Ishikawa (cell line): ENCODE measurements around the gene FTO.

ENCODE experiments used
- CEBPB ChIP-seq: IDR thresholded peaks from 2 replicates; pipeline ENCODE4 v1.6.1; 2012
- CREB1 ChIP-seq: IDR thresholded peaks from 2 replicates; pipeline ENCODE4 v1.6.1; 2012; ENCODE audit warnings: low read depth
- EGR1 ChIP-seq: IDR thresholded peaks from 2 replicates; pipeline ENCODE4 v1.6.1; 2012
- EP300 ChIP-seq: IDR thresholded peaks from 2 replicates; pipeline ENCODE4 v1.6.1; 2012; ENCODE audit warnings: borderline replicate concordance
- FOXM1 ChIP-seq: IDR thresholded peaks from 2 replicates; pipeline ENCODE4 v1.6.1; 2012; ENCODE audit warnings: low read depth, borderline replicate concordance
- MAX ChIP-seq: IDR thresholded peaks from 2 replicates; pipeline ENCODE4 v1.6.1; 2012
- NFIC ChIP-seq: IDR thresholded peaks from 2 replicates; pipeline ENCODE4 v1.6.1; 2012
- RAD21 ChIP-seq: IDR thresholded peaks from 2 replicates; pipeline ENCODE4 v1.6.1; 2012; ENCODE audit warnings: low read depth
- REST ChIP-seq: IDR thresholded peaks from 2 replicates; pipeline ENCODE4 v1.6.1; 2012; ENCODE audit warnings: low read depth, mild to moderate bottlenecking
- TAF1 ChIP-seq: IDR thresholded peaks from 2 replicates; pipeline ENCODE4 v1.6.1; 2012; ENCODE audit warnings: low read depth, mild to moderate bottlenecking
- TCF12 ChIP-seq: IDR thresholded peaks from 2 replicates; pipeline ENCODE4 v1.6.1; 2012; ENCODE audit warnings: low read depth
- TEAD4 ChIP-seq: IDR thresholded peaks from 2 replicates; pipeline ENCODE4 v1.6.1; 2012
- USF1 ChIP-seq: IDR thresholded peaks from 2 replicates; pipeline ENCODE4 v1.6.1; 2012
- YY1 ChIP-seq: IDR thresholded peaks from 2 replicates; pipeline ENCODE4 v1.6.1; 2012; ENCODE audit warnings: low read depth
- ZBTB7A ChIP-seq: IDR thresholded peaks from 2 replicates; pipeline ENCODE4 v1.6.1; 2012; ENCODE audit warnings: low read depth

FTO gene

GRCh38 chr16:53837426-53837825, 133.5 kb downstream of the FTO start:
- TF ChIP-seq CEBPB (no peak), MAX (no peak), ZBTB7A (no peak), USF1 (no peak), TCF12 (no peak), RAD21 (no peak), REST (no peak), NFIC (no peak), TEAD4 (no peak), EGR1 (no peak), TAF1 (no peak), FOXM1 (no peak), CREB1 (no peak), EP300 (no peak), YY1 (no peak)

- TF ChIP-seq USF1 = no peak
- TF ChIP-seq TAF1 = no peak
- no peak for TF ChIP-seq EGR1
- TF ChIP-seq REST = no peak
- no peak for TF ChIP-seq CREB1
- no peak for TF ChIP-seq ZBTB7A
- no peak for TF ChIP-seq TCF12
- no peak for TF ChIP-seq FOXM1
- no peak for TF ChIP-seq RAD21
- TF ChIP-seq MAX = no peak
- no peak for TF ChIP-seq TEAD4
- TF ChIP-seq CEBPB = no peak
- no peak for TF ChIP-seq YY1
- no peak for TF ChIP-seq NFIC
- TF ChIP-seq EP300 = no peak
Measured at GRCh38 chr16:53839150-53839549, 135.2 kb downstream of the FTO start.

- no peak for TF ChIP-seq ZBTB7A
- TF ChIP-seq USF1 = no peak
- TF ChIP-seq TAF1 = no peak
- no peak for TF ChIP-seq EGR1
- no peak for TF ChIP-seq RAD21
- no peak for TF ChIP-seq MAX
- no peak for TF ChIP-seq EP300
- TF ChIP-seq TEAD4 = no peak
- no peak for TF ChIP-seq YY1
- TF ChIP-seq REST = no peak
- no peak for TF ChIP-seq CEBPB
- TF ChIP-seq FOXM1 = no peak
- no peak for TF ChIP-seq CREB1
- no peak for TF ChIP-seq NFIC
- TF ChIP-seq TCF12 = no peak
Measured at GRCh38 chr16:53840456-53840855, 136.5 kb downstream of the FTO start.

GRCh38 chr16:53841884-53842283, 137.9 kb downstream of the FTO start:
- TF ChIP-seq FOXM1 (no peak), ZBTB7A (no peak), TAF1 (no peak), USF1 (no peak), EGR1 (no peak), EP300 (no peak), RAD21 (no peak), NFIC (no peak), TCF12 (no peak), YY1 (no peak), CREB1 (no peak), REST (no peak), TEAD4 (no peak), MAX (no peak), CEBPB (no peak)
